ENCODE measurements around the gene CCDC88A. TPM values are rescaled to one million over a fixed set of nuclear protein-coding genes. Genes with fewer than 3 reads are reported as not detected.

CCDC88A gene
- total RNA-seq, 1 donor from 2014 or later: 20.3 TPM

GRCh38 chr2:55408098-55408882 is 11.4 kb downstream of the CCDC88A start:
- FAIRE-seq (no peak), DNase-seq (ENCODE audit: low read depth) (peak; percentile 31)
- TF ChIP-seq, protein P1, sequence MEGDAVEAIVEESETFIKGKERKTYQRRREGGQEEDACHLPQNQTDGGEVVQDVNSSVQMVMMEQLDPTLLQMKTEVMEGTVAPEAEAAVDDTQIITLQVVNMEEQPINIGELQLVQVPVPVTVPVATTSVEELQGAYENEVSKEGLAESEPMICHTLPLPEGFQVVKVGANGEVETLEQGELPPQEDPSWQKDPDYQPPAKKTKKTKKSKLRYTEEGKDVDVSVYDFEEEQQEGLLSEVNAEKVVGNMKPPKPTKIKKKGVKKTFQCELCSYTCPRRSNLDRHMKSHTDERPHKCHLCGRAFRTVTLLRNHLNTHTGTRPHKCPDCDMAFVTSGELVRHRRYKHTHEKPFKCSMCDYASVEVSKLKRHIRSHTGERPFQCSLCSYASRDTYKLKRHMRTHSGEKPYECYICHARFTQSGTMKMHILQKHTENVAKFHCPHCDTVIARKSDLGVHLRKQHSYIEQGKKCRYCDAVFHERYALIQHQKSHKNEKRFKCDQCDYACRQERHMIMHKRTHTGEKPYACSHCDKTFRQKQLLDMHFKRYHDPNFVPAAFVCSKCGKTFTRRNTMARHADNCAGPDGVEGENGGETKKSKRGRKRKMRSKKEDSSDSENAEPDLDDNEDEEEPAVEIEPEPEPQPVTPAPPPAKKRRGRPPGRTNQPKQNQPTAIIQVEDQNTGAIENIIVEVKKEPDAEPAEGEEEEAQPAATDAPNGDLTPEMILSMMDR (IDR thresholded peaks at IDR 0.05; ENCODE audit: insufficient read depth, low read length, severe bottlenecking): no peak
- Histone ChIP-seq H3K4me3 (ENCODE audit: low read depth, low read length) (no peak overlapping the region), H3K27me3 (ENCODE audit: control insufficient read depth, insufficient read depth, low read length) (no peaks in the 10 kb centered on the region), H3K36me3 (ENCODE audit: control insufficient read depth, insufficient read depth, low read length) (no peaks in the 10 kb centered on the region)

DNA sequence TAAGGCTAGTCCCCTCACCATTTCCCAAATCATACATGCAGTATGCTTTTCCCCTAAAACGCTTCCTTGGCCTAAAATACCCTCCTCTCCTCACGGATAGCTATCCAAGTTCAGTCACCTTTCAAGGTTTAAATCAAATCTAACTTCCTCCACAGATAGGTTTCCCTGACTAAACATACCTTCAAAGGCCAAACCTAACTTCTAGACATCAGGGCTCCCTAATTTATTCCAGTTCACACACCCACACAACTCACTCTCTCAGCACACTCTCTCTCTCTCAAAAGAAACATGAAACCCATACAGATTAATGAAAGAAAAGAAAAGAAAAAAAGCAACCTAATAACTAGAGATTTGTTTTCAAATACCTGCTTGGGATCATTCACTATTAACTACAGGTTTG is 14.5 kb downstream of the CCDC88A start:
- no peaks in the 10 kb centered on the region for H3K36me3 ChIP-seq (ENCODE audit: control insufficient read depth, insufficient read depth, low read length)
- H3K27me3 ChIP-seq (ENCODE audit: control insufficient read depth, insufficient read depth, low read length): no peaks in the 10 kb centered on the region
- no peak overlapping the region for H3K4me3 ChIP-seq (ENCODE audit: low read depth, low read length)
- TF ChIP-seq, protein P1 (IDR thresholded peaks at IDR 0.05; ENCODE audit: insufficient read depth, low read length, severe bottlenecking): no peak
- DNase-seq (ENCODE audit: low read depth) (no peak), FAIRE-seq (no peak)

- no peak for DNase-seq (ENCODE audit: low read depth)
These were observed 16.2 kb downstream of the CCDC88A start for GRCh38 chr2:55403256-55403998.

GRCh38 chr2:55401124-55401523 is 18.5 kb downstream of the CCDC88A start:
- H3K36me3 ChIP-seq (ENCODE audit: control insufficient read depth, insufficient read depth, low read length): no peaks in the 10 kb centered on the region
- DNase-seq (ENCODE audit: low read depth) (no peak), FAIRE-seq (no peak)
- H3K27me3 ChIP-seq (ENCODE audit: control insufficient read depth, insufficient read depth, low read length): no peaks in the 10 kb centered on the region
- TF ChIP-seq, protein P1 (IDR thresholded peaks at IDR 0.05; ENCODE audit: insufficient read depth, low read length, severe bottlenecking): no peak
- H3K4me3 ChIP-seq (ENCODE audit: low read depth, low read length): no peak overlapping the region

More at GRCh38 chr2:55403256-55403998, 16.2 kb downstream of the CCDC88A start:
- Histone ChIP-seq H3K4me3 (ENCODE audit: low read depth, low read length) (no peak overlapping the region), H3K36me3 (ENCODE audit: control insufficient read depth, insufficient read depth, low read length) (no peaks in the 10 kb centered on the region), H3K27me3 (ENCODE audit: control insufficient read depth, insufficient read depth, low read length) (no peaks in the 10 kb centered on the region)
- TF ChIP-seq, protein P1 (IDR thresholded peaks at IDR 0.05; ENCODE audit: insufficient read depth, low read length, severe bottlenecking): no peak
- FAIRE-seq: no peak

DNA sequence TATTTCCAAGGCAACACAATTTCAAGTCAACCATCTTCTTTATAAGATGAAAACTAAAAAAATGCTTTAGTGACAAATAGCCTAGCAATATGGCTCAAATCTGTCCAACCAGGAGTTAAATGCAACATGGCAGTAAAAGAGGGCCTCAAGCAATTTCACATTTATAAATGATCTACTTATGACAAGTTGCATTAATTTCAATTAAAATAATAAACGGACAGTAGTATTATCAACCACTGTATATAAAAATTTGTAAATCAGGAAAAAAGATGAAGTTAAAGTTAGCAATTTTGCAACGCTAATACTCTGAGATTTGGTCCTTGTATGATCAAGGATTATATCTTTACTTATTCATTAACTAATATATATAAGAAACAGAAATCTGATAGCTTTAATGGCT is 19.3 kb downstream of the CCDC88A start:
- TF ChIP-seq, protein P1 (IDR thresholded peaks at IDR 0.05; ENCODE audit: insufficient read depth, low read length, severe bottlenecking): no peak
- H3K4me3 ChIP-seq (ENCODE audit: low read depth, low read length): no peak overlapping the region

More for the DNA sequence above, 19.3 kb downstream of the CCDC88A start:
- no peak for DNase-seq (ENCODE audit: low read depth)
- FAIRE-seq: no peak
- Histone ChIP-seq H3K27me3 (ENCODE audit: control insufficient read depth, insufficient read depth, low read length) (no peaks in the 10 kb centered on the region), H3K36me3 (ENCODE audit: control insufficient read depth, insufficient read depth, low read length) (no peaks in the 10 kb centered on the region)

Measured in bronchial epithelial cell (primary cell).